HG03196 (cell line): ENCODE results near the gene ADSL.
A peak's percentile ranks its signal among the peaks of the same experiment; 100 is the strongest.

Experiments used
- ATAC-seq: cut with Tn5 transposase; IDR thresholded peaks from one replicate; pipeline ENCODE4 v1.9.1; 2021; ENCODE audit not compliant: unreplicated experiment

ADSL gene

GRCh38 chr22:40326905-40327735, 19.2 kb upstream of the ADSL start:
- no peak for ATAC-seq

- ATAC-seq, result no peak
These were observed 17.5 kb upstream of the ADSL start for GRCh38 chr22:40328546-40329456.

GRCh38 chr22:40329466-40329865, 16.8 kb upstream of the ADSL start:
- no peak for ATAC-seq

DNA sequence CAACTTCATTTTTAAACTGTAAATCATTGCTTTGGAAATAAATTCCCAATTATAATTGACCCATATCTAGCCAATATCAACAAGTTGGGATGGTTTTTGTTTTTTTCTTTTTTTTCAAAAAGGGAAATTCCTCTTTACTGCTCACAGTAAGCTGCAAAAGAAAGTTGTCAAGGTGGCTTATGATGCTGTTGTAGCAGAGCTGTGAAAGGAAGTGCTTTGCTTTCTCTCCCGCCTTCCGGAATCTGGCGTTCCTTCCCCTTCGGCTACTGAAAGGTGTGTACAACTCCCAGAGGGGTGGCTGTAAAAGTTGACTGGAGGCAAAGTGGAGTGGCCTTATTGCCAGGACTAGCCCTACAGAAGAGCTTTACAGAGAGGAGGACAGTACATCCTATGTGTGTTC, 16.2 kb upstream of the ADSL start:
- no peak for ATAC-seq

- ATAC-seq, result no peak
These were observed 15.7 kb upstream of the ADSL start for GRCh38 chr22:40330615-40331014.

DNA sequence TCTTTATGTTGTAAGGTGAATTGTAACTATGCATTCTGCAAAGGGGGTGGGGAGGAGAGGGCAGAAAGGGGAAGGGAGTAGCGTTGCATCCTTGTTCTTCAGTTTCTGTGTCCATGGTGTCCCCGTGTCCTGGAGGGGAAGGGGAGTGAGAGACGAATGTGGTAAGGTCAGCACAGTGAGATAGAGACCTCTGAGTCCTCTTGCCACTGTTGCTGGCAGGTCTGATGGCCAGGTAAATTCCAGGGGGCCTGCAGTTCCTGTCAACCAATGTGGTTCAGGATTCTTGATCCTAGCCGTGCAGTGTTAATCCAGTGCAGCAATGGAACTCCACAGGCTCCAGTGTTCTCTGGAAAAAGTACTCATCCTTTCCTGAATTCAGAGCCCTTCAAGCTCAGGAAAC, 14.6 kb upstream of the ADSL start:
- ATAC-seq, result no peak

- no peak for ATAC-seq
These were observed 13.9 kb upstream of the ADSL start for GRCh38 chr22:40332319-40332781.

DNA sequence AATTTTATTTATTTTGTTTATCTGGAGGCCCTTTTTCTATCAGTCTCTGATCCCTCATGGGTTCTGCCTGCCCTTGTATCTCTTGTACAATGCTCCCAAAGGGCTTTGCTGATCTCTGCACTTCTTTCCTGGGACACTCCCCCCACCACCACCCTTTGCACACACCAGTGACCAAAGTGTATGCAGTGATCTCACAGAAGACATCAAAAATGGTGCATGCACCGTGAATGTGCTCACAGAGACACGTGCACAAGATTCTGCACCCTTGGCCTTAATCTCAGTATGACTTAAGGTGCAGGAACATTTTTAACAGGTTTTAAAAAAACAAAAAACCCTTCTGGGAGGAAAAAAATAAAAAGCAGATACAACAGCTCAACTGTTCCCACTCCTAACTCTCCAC, 12.2 kb upstream of the ADSL start:
- no peak for ATAC-seq

DNA sequence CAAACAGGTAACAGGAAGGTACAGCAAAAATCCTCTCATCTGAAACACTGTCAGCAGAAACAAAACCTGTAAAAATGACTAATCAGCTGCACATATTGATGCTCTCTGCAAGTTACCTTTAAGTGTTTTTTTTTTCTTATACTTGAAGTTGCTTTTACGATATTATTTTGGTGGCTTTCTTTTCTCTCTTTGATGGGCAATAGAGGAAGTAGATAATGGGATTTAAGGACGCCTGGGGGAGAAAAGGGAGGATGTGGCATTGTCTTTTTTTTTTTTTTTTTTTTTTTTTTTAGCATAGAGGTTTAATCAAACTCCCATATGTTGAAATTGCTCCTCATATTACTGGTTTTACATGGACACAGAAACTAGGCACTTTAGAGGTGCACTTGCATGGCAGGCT, 11.4 kb upstream of the ADSL start:
- no peak for ATAC-seq

DNA sequence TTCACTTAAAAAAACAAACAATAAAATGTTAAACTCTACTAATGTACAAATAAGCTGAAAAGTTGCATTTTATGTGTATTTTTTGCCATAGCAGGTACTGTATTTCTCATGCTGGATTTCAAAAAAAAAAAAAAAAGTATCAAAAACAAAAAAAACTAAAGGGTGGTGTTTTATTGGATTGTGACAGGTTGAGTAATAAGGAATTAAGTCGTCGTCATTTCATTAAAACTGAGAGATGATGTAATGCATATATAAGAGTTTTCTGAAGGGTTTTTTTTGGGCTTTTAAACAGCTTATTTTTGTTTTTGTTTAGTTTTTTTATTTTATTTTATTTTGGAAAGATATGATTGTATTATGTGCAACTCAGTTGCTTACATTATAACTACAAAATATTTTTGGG, 10.9 kb upstream of the ADSL start:
- ATAC-seq, result no peak

DNA sequence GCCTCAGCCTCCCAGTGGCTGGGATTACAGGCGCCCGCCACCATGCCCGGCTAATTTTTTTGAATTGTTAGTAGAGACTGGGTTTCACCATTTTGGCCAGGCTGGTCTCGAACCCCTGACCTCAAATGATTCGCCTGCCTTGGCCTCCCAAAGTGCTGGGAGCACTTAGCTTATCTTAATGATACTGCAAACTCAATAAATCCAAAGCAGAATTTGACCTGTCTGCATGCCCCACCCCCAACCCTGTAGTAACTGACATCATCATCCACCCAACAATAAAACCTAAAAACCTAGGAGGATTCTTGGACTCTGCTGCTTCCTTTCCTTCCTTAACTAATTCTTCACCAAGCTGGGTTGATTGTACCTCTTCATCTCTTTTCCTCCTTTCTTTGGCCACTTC, 6.3 kb upstream of the ADSL start:
- no peak for ATAC-seq

GRCh38 chr22:40341604-40342003, 4.7 kb upstream of the ADSL start:
- ATAC-seq, result no peak

DNA sequence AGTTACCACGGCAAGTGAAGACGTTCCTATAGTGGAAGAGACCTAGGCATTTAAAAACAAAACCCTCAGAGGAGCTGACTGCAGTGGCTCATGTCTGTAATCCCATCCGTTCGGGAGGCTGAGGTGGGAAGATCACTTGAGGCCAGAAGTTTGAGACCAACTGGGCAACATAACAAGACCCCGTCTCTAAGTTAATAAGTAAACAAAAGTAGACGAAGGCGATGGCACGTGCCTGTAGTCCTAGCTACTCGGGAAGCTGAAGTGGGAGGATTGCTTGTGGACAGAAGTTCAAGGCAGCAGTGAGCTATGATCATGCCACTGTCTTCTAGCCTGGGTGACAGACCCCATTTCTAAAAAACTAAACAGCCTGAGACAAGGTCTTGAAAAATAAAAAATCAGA, 3.8 kb upstream of the ADSL start:
- ATAC-seq, result no peak

DNA sequence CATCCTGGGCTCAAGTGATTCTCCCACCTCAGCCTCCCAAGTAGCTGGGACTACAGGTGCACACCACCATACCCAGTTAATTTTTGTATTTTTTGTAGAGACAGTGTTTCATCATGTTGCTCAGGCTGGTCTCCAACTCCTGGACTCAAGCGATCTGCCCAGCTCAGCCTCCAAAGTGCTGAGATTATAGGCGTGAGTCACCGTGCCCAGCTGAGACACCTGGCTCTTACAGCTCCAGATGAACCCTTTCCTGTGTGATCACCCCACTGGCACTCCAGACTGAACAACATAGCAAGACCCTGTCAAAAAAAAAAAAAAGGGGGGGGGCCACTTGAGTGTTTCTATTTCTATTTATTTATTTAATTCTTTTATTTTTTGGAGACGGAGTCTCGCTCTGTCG, 1.0 kb upstream of the ADSL start:
- ATAC-seq, result no peak

- peak; percentile 7 for ATAC-seq
These were observed 500 bp upstream of the ADSL start for GRCh38 chr22:40345815-40346184.

DNA sequence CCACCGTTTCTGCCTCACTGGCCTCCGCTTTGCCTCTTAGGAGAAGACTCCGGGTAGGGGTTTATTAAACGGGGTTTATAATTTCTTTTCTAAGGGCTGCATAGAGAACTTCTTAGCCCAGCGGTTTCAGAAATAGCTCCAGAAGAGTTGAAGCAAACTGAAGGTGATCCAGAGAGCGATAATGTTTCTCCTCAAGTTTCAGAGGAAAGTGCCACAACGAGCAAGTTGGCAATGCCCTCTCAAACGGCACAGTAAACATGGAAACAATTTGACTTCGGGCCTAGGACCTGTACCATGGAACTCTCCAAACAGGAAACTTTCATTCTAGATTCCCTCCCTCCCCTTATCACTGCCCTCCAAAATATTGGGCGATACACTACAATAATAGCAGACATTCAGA, 1.0 kb downstream of the ADSL start:
- no peak for ATAC-seq

DNA sequence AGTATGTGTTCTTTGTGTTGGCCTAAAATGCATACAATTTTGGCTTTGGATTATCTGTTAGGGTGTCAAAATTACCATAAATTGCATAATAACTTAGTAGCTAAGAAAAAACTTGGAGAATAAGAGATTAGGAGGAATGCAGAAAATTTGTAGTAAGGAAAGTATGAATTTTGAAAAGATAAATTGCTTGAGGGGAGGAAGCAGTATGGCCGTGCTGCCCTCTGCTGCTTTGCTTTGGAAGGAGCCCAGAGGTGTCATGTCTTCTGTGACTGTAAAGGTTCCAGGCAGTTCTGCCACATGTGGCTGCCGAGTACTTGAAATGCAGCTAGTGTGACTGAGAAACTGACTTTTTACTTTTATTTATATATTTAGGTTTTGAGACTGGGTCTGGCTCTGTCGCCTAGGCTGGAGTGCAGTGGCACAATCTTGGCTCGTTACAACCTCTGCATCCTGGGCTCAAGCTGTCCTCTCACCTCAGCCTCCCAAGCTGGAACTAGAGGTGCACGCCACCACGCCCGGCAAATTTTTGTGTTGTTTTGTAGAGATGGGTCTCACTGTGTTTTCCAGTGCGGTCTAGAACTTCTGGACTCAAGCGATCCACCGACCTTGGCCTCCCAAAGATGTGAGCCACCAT, 1.8 kb downstream of the ADSL start:
- no peak for ATAC-seq

GRCh38 chr22:40352763-40353162, 6.5 kb downstream of the ADSL start:
- ATAC-seq, result no peak

DNA sequence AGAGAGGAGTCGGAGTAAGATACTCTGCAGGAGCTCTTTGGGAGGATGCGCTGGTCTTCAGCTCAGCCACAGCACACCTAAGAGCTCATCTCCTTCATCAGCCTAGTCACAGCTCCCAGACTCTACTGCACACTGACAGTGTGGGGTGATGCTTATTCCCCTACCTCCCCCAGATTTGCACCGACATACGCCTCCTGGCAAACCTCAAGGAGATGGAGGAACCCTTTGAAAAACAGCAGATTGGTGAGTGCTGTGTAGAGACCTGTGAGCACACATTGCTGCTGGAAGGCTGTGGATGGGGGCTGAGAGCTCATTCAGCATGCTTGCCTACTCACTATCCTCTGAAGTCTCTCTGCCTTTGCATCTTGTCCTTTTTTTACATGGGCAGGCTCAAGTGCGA, 14.8 kb downstream of the ADSL start:
- ATAC-seq, result no peak

DNA sequence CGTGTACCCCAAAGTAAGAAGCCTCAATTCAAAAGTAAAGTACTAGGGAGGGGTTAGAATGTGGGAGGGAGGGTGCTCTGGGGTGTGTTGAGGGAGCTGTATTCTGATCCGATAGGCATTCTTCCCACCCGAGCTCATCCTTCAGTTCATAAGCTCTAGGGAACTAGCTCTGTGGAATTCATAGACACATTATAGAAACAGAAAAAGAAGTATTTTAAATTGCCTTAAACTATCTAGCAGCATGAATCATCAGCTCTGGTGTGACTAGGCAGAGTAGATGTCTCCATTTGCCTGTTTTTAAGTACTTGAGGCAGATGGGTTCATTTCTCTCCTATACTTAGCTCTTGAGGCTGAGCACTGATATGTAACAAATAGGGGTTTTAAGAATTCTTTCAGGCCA, 16.8 kb downstream of the ADSL start:
- no peak for ATAC-seq

GRCh38 chr22:40364431-40364830, 18.1 kb downstream of the ADSL start:
- ATAC-seq, result no peak

GRCh38 chr22:40366068-40366467, 19.8 kb downstream of the ADSL start:
- ATAC-seq, result no peak
